Trophoblast cell (in vitro differentiated cells and primary cell): ENCODE measurements around the gene PPP2R2D.

ENCODE experiments used
- DNase-seq, 2 donors: peaks; one replicate each; pipeline ENCODE4 v3.0.0-alpha.2; 2016
- H2AFZ ChIP-seq: 2 replicates; pipeline ENCODE4 v1.6.1; 2013; ENCODE audit warnings: low read length, moderate library complexity, mild to moderate bottlenecking; ENCODE audit not compliant: insufficient read depth, poor library complexity
- H2AK5ac ChIP-seq: 2 replicates; pipeline ENCODE4 v1.6.1; 2013; ENCODE audit warnings: mild to moderate bottlenecking, low read length
- H2BK120ac ChIP-seq: 2 replicates; pipeline ENCODE4 v1.6.1; 2013; ENCODE audit warnings: low read length, mild to moderate bottlenecking, moderate library complexity; ENCODE audit not compliant: insufficient read depth, poor library complexity
- H2BK12ac ChIP-seq: 2 replicates; pipeline ENCODE4 v1.6.1; 2013; ENCODE audit warnings: mild to moderate bottlenecking, low read length, moderate library complexity
- H2BK5ac ChIP-seq: 2 replicates; pipeline ENCODE4 v1.6.1; 2013; ENCODE audit warnings: low read length, low read depth, moderate library complexity, mild to moderate bottlenecking; ENCODE audit not compliant: poor library complexity
- H3K14ac ChIP-seq: 2 replicates; pipeline ENCODE4 v1.6.1; 2013; ENCODE audit warnings: mild to moderate bottlenecking, low read length
- H3K18ac ChIP-seq: 2 replicates; pipeline ENCODE4 v1.6.1; 2013; ENCODE audit warnings: mild to moderate bottlenecking, low read length
- H3K23ac ChIP-seq: 2 replicates; pipeline ENCODE4 v1.6.1; 2013; ENCODE audit warnings: low read length
- H3K27ac ChIP-seq: 2 replicates; pipeline ENCODE4 v1.5.1; 2013; ENCODE audit warnings: low read depth, mild to moderate bottlenecking, inconsistent platforms, low read length, moderate library complexity
- H3K27me3 ChIP-seq: 2 replicates; pipeline ENCODE4 v1.6.1; 2013; ENCODE audit warnings: inconsistent platforms, mild to moderate bottlenecking, low read length, moderate library complexity; ENCODE audit not compliant: insufficient read depth
- H3K36me3 ChIP-seq, 2 experiments: 1 replicate in 1 of 2; 2 replicates in 1 of 2; pipeline ENCODE4 v1.6.1; 2013; ENCODE audit warnings: low read length in 2 of 2, mild to moderate bottlenecking in 2 of 2, moderate library complexity in 1 of 2; ENCODE audit not compliant: insufficient read depth in 2 of 2, control insufficient read depth in 1 of 2
- H3K4ac ChIP-seq: 2 replicates; pipeline ENCODE4 v1.6.1; 2013; ENCODE audit warnings: low read depth, mild to moderate bottlenecking, low read length, moderate library complexity
- H3K4me1 ChIP-seq, 2 experiments: 1 replicate in 1 of 2; 2 replicates in 1 of 2; pipeline ENCODE4 v1.6.1; 2013; ENCODE audit warnings: low read length in 2 of 2, mild to moderate bottlenecking in 2 of 2, moderate library complexity in 1 of 2; ENCODE audit not compliant: insufficient read depth in 2 of 2, control insufficient read depth in 1 of 2
- H3K4me2 ChIP-seq: 2 replicates; pipeline ENCODE4 v1.6.1; 2013; ENCODE audit warnings: inconsistent platforms, mild to moderate bottlenecking, low read length, moderate library complexity
- H3K4me3 ChIP-seq: 2 replicates; pipeline ENCODE4 v1.5.1; 2013; ENCODE audit warnings: mild to moderate bottlenecking, low read depth, low read length, inconsistent platforms
- H3K79me1 ChIP-seq: one replicate; pipeline ENCODE4 v1.6.1; 2013; ENCODE audit warnings: low read length
- H3K79me2 ChIP-seq: 2 replicates; pipeline ENCODE4 v1.6.1; 2013; ENCODE audit warnings: low read length, mild to moderate bottlenecking; ENCODE audit not compliant: control insufficient read depth, insufficient read depth, poor library complexity
- H3K9ac ChIP-seq: 2 replicates; pipeline ENCODE4 v1.6.1; 2013; ENCODE audit warnings: mild to moderate bottlenecking, low read length
- H3K9me3 ChIP-seq: 2 replicates; pipeline ENCODE4 v1.6.1; 2013; ENCODE audit warnings: low read depth, mild to moderate bottlenecking, control low read depth, inconsistent platforms, low read length; ENCODE audit not compliant: insufficient read depth
- H4K12ac ChIP-seq: 2 replicates; pipeline ENCODE4 v1.6.1; 2013; ENCODE audit warnings: low read depth, mild to moderate bottlenecking, low read length, moderate library complexity
- H4K8ac ChIP-seq: 2 replicates; pipeline ENCODE4 v1.6.1; 2013; ENCODE audit warnings: low read depth, mild to moderate bottlenecking, low read length, moderate library complexity
- H4K91ac ChIP-seq: one replicate; pipeline ENCODE4 v1.6.1; 2013; ENCODE audit warnings: low read depth, mild to moderate bottlenecking, low read length, moderate library complexity
- WGBS: extraction: QIAGEN DNeasy Blood & Tissue Kit; methylation state at CpG from one replicate; pipeline ENCODE4 v1.1.7; 2013; ENCODE audit warnings: missing lambda C conversion rate; ENCODE audit not compliant: insufficient read length, insufficient coverage; ENCODE audit errors: extremely low coverage; 5-methylcytosine and 5-hydroxymethylcytosine counted together

Gene PPP2R2D

GRCh38 chr10:131960631-131961046 lies 59.8 kb downstream of the PPP2R2D start:
- WGBS: no CpG with 5 or more reads among the region's 18 CpGs

DNA sequence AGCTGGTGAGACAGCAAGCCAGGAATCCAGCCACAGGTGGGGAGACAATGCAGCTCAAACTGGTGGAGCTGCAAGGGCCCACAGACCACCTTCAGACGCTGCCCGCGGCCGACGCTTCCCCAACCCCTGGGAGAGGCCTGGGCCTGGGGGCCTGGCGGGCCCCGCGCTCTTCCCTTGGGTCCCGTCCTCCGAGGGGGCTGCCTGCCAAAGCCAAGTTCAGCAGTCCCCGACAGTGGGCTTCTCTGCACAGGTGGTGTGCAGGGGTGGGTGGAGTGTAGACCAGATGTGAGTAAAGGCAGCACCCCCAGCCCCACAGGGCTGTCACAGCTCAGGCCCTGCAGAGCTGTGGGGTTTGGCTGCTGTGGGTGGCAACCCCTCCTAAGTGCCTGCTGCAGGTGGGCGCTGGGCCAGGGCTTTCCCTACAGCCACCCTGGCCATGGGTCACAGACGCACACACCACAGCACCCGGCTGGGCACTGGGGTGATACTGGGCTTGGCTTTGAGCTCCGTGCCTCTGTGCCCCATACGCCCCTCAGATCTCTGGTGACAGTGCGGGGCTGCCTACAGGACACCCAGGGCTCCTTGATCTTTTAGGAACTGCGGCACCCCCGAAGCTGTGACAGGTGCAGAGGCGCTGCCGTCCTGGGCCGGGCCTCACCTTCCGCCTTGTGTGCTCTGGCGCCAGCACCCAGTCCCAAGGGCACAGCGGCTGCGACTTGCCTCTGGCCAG lies 60.4 kb downstream of the PPP2R2D start:
- no peak overlapping the region for H4K12ac ChIP-seq
- H3K4ac ChIP-seq: no peak overlapping the region
- H3K18ac ChIP-seq: no peak overlapping the region
- H3K4me1 ChIP-seq: no peaks in the 10 kb centered on the region
- no peak overlapping the region for H4K8ac ChIP-seq
- H3K23ac ChIP-seq: no peak overlapping the region
- no peaks in the 10 kb centered on the region for H3K79me1 ChIP-seq
- H3K4me3 ChIP-seq: no peak overlapping the region
- no peak for DNase-seq
- H3K27ac ChIP-seq: no peak overlapping the region
- no peak overlapping the region for H3K4me2 ChIP-seq
- no peak overlapping the region for H2AK5ac ChIP-seq
- H4K91ac ChIP-seq: no peak overlapping the region
- no peaks in the 10 kb centered on the region for H3K27me3 ChIP-seq
- H2BK5ac ChIP-seq: no peak overlapping the region
- no peak overlapping the region for H2BK12ac ChIP-seq
- H2AFZ ChIP-seq: no peak overlapping the region
- peaks cover 51 to 55% of the 10 kb centered on the region in 2 experiments for H3K36me3 ChIP-seq
- no peak overlapping the region for H2BK120ac ChIP-seq
- WGBS: no CpG with 5 or more reads among the region's 26 CpGs
- H3K14ac ChIP-seq: no peak overlapping the region
- H3K79me2 ChIP-seq: no peaks in the 10 kb centered on the region
- H3K9ac ChIP-seq: no peak overlapping the region
- peaks cover 5% of the 10 kb centered on the region for H3K9me3 ChIP-seq

More at GRCh38 chr10:131960631-131961046, 59.8 kb downstream of the PPP2R2D start:
- H4K8ac ChIP-seq: no peak overlapping the region
- no peaks in the 10 kb centered on the region for H3K27me3 ChIP-seq
- no peak overlapping the region for H2BK12ac ChIP-seq
- no peak overlapping the region for H2AK5ac ChIP-seq
- H3K9me3 ChIP-seq: peaks cover 6% of the 10 kb centered on the region
- no peak overlapping the region for H3K14ac ChIP-seq
- H3K79me1 ChIP-seq: no peaks in the 10 kb centered on the region
- no peak overlapping the region for H2BK5ac ChIP-seq
- no peak overlapping the region for H3K18ac ChIP-seq
- H3K4me1 ChIP-seq: no peaks in the 10 kb centered on the region
- H3K27ac ChIP-seq: no peak overlapping the region
- DNase-seq: no peak
- no peak overlapping the region for H4K91ac ChIP-seq
- H3K4me2 ChIP-seq: no peak overlapping the region
- H3K4ac ChIP-seq: no peak overlapping the region
- H3K9ac ChIP-seq: no peak overlapping the region
- H3K23ac ChIP-seq: no peak overlapping the region
- no peak overlapping the region for H2AFZ ChIP-seq
- no peak overlapping the region for H2BK120ac ChIP-seq
- peaks cover 56 to 58% of the 10 kb centered on the region in 2 experiments for H3K36me3 ChIP-seq
- H3K4me3 ChIP-seq: no peak overlapping the region
- no peaks in the 10 kb centered on the region for H3K79me2 ChIP-seq
- H4K12ac ChIP-seq: no peak overlapping the region

GRCh38 chr10:131961777-131962662 lies 61.2 kb downstream of the PPP2R2D start:
- H2BK5ac ChIP-seq: no peak overlapping the region
- no peak overlapping the region for H3K23ac ChIP-seq
- H3K79me1 ChIP-seq: no peaks in the 10 kb centered on the region
- no peak overlapping the region for H3K4ac ChIP-seq
- H4K8ac ChIP-seq: no peak overlapping the region
- H2AFZ ChIP-seq: no peak overlapping the region
- H3K18ac ChIP-seq: no peak overlapping the region
- DNase-seq: no peak
- H3K27ac ChIP-seq: no peak overlapping the region
- H2BK120ac ChIP-seq: no peak overlapping the region
- no peak overlapping the region for H2AK5ac ChIP-seq
- no peak overlapping the region for H2BK12ac ChIP-seq
- H3K14ac ChIP-seq: no peak overlapping the region
- H3K79me2 ChIP-seq: no peaks in the 10 kb centered on the region
- no peak overlapping the region for H3K4me3 ChIP-seq
- H3K27me3 ChIP-seq: no peaks in the 10 kb centered on the region
- H3K9ac ChIP-seq: no peak overlapping the region
- H4K12ac ChIP-seq: no peak overlapping the region
- H3K36me3 ChIP-seq: peaks cover 45 to 52% of the 10 kb centered on the region in 2 experiments
- peaks cover 4% of the 10 kb centered on the region for H3K9me3 ChIP-seq
- H4K91ac ChIP-seq: no peak overlapping the region
- no peak overlapping the region for H3K4me2 ChIP-seq
- WGBS: no CpG with 5 or more reads among the region's 32 CpGs
- H3K4me1 ChIP-seq: no peaks in the 10 kb centered on the region

DNA sequence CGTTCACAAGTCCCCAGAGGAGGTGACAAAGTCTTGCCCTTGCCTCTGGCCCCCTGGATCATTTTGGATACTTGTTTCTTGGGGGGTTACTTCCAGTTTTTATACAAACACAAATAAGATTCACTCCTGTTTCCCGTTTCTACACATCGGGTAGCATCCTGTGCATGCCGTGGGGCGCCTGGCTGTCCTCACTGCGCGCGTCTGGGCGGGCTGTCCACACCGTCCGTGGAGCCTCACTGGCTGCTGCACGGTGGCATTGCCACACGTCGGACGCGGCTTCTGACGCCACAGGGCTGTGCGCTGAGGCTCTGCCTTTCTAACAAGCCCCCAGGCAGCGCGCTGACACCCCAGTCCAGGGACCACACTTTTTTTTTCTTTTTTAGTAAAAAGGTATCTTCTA lies 62.5 kb downstream of the PPP2R2D start:
- H3K4ac ChIP-seq: no peak overlapping the region
- H2BK5ac ChIP-seq: no peak overlapping the region
- H3K23ac ChIP-seq: no peak overlapping the region
- DNase-seq: no peak
- H3K4me2 ChIP-seq: no peak overlapping the region
- H2BK120ac ChIP-seq: no peak overlapping the region
- no peak overlapping the region for H4K91ac ChIP-seq
- no peak overlapping the region for H2AK5ac ChIP-seq
- H3K36me3 ChIP-seq: peaks cover 32 to 39% of the 10 kb centered on the region in 2 experiments
- no peak overlapping the region for H2BK12ac ChIP-seq
- H3K9ac ChIP-seq: no peak overlapping the region
- no peaks in the 10 kb centered on the region for H3K27me3 ChIP-seq
- H3K14ac ChIP-seq: no peak overlapping the region
- H4K8ac ChIP-seq: no peak overlapping the region
- H3K9me3 ChIP-seq: peaks cover 4% of the 10 kb centered on the region
- H3K4me1 ChIP-seq: no peaks in the 10 kb centered on the region
- no CpG with 5 or more reads among the region's 20 CpGs for WGBS
- no peak overlapping the region for H3K4me3 ChIP-seq
- no peak overlapping the region for H3K27ac ChIP-seq
- H3K79me2 ChIP-seq: no peaks in the 10 kb centered on the region
- H3K79me1 ChIP-seq: no peaks in the 10 kb centered on the region
- no peak overlapping the region for H4K12ac ChIP-seq
- no peak overlapping the region for H3K18ac ChIP-seq
- no peak overlapping the region for H2AFZ ChIP-seq
